IPS-18a (cell line): Measurements from ENCODE around the gene FAM241B.

ENCODE experiments used
- H3K27ac ChIP-seq: one replicate; pipeline ENCODE4 v1.5.1; 2013; ENCODE audit warnings: low read length
- H3K27me3 ChIP-seq: one replicate; pipeline ENCODE4 v1.6.1; 2013; ENCODE audit warnings: mild to moderate bottlenecking, low read length; ENCODE audit not compliant: control insufficient read depth, insufficient read depth
- H3K36me3 ChIP-seq: one replicate; pipeline ENCODE4 v1.6.1; 2013; ENCODE audit warnings: low read depth, low read length; ENCODE audit not compliant: control insufficient read depth
- H3K4me1 ChIP-seq: one replicate; pipeline ENCODE4 v1.6.1; 2013; ENCODE audit warnings: low read depth, low read length; ENCODE audit not compliant: control insufficient read depth
- H3K4me3 ChIP-seq: one replicate; pipeline ENCODE4 v1.5.1; 2013; ENCODE audit warnings: low read length
- H3K9ac ChIP-seq: one replicate; pipeline ENCODE4 v1.6.1; 2013; ENCODE audit warnings: mild to moderate bottlenecking, low read length, moderate library complexity
- H3K9me3 ChIP-seq: one replicate; pipeline ENCODE4 v1.6.1; 2013; ENCODE audit warnings: low read depth, low read length; ENCODE audit not compliant: control insufficient read depth

The FAM241B gene

GRCh38 chr10:69644658-69645295, 14.7 kb downstream of the FAM241B start:
- no peak overlapping the region for H3K27ac ChIP-seq
- no peaks in the 10 kb centered on the region for H3K9me3 ChIP-seq
- H3K4me3 ChIP-seq: no peak overlapping the region
- H3K36me3 ChIP-seq: no peaks in the 10 kb centered on the region
- no peaks in the 10 kb centered on the region for H3K27me3 ChIP-seq
- H3K4me1 ChIP-seq: peaks cover 12% of the 10 kb centered on the region
- H3K9ac ChIP-seq: no peak overlapping the region

- Histone ChIP-seq H3K27me3 (no peaks in the 10 kb centered on the region), H3K9me3 (no peaks in the 10 kb centered on the region), H3K4me3 (peak overlapping the region; percentile 6), H3K36me3 (no peaks in the 10 kb centered on the region), H3K9ac (peak overlapping the region; percentile 18), H3K27ac (no peak overlapping the region), H3K4me1 (peaks cover 12% of the 10 kb centered on the region)
Observed at GRCh38 chr10:69645296-69646184, 15.5 kb downstream of the FAM241B start.

GRCh38 chr10:69646185-69647060, 16.4 kb downstream of the FAM241B start:
- Histone ChIP-seq H3K36me3 (no peaks in the 10 kb centered on the region), H3K4me3 (peak overlapping the region; percentile 6), H3K4me1 (peaks cover 12% of the 10 kb centered on the region), H3K9me3 (no peaks in the 10 kb centered on the region), H3K9ac (peak overlapping the region; percentile 18), H3K27ac (no peak overlapping the region), H3K27me3 (no peaks in the 10 kb centered on the region)

- no peak overlapping the region for H3K9ac ChIP-seq
- H3K4me1 ChIP-seq: peaks cover 12% of the 10 kb centered on the region
- H3K36me3 ChIP-seq: no peaks in the 10 kb centered on the region
- no peaks in the 10 kb centered on the region for H3K27me3 ChIP-seq
- H3K9me3 ChIP-seq: no peaks in the 10 kb centered on the region
- no peak overlapping the region for H3K27ac ChIP-seq
- no peak overlapping the region for H3K4me3 ChIP-seq
Observed at GRCh38 chr10:69647126-69647525, 17.1 kb downstream of the FAM241B start.

- no peak overlapping the region for H3K4me3 ChIP-seq
- no peaks in the 10 kb centered on the region for H3K36me3 ChIP-seq
- H3K9me3 ChIP-seq: no peaks in the 10 kb centered on the region
- H3K9ac ChIP-seq: no peak overlapping the region
- peaks cover 12% of the 10 kb centered on the region for H3K4me1 ChIP-seq
- H3K27me3 ChIP-seq: no peaks in the 10 kb centered on the region
- H3K27ac ChIP-seq: no peak overlapping the region
Observed at GRCh38 chr10:69647819-69648218, 17.8 kb downstream of the FAM241B start.

GRCh38 chr10:69648461-69648860, 18.4 kb downstream of the FAM241B start:
- Histone ChIP-seq H3K9me3 (no peaks in the 10 kb centered on the region), H3K9ac (no peak overlapping the region), H3K27me3 (no peaks in the 10 kb centered on the region)

GRCh38 chr10:69649786-69650550, 19.9 kb downstream of the FAM241B start:
- H3K27me3 ChIP-seq: no peaks in the 10 kb centered on the region
- no peaks in the 10 kb centered on the region for H3K9me3 ChIP-seq
- no peak overlapping the region for H3K4me3 ChIP-seq
- peaks cover 12% of the 10 kb centered on the region for H3K4me1 ChIP-seq
- no peak overlapping the region for H3K9ac ChIP-seq
- no peak overlapping the region for H3K27ac ChIP-seq
- no peaks in the 10 kb centered on the region for H3K36me3 ChIP-seq

More at GRCh38 chr10:69648461-69648860, 18.4 kb downstream of the FAM241B start:
- Histone ChIP-seq H3K36me3 (no peaks in the 10 kb centered on the region), H3K27ac (no peak overlapping the region), H3K4me3 (no peak overlapping the region), H3K4me1 (peaks cover 12% of the 10 kb centered on the region)

- H3K4me1 ChIP-seq: peaks cover 15% of the 10 kb centered on the region
- no peaks in the 10 kb centered on the region for H3K27me3 ChIP-seq
- no peak overlapping the region for H3K4me3 ChIP-seq
- H3K36me3 ChIP-seq: no peaks in the 10 kb centered on the region
- H3K27ac ChIP-seq: no peak overlapping the region
- H3K9ac ChIP-seq: no peak overlapping the region
- no peaks in the 10 kb centered on the region for H3K9me3 ChIP-seq
Observed at GRCh38 chr10:69650589-69651261, 20.7 kb downstream of the FAM241B start.

GRCh38 chr10:69651362-69651761, 21.3 kb downstream of the FAM241B start:
- Histone ChIP-seq H3K9ac (no peak overlapping the region), H3K36me3 (no peaks in the 10 kb centered on the region), H3K9me3 (no peaks in the 10 kb centered on the region)

GRCh38 chr10:69652111-69652856, 22.2 kb downstream of the FAM241B start:
- Histone ChIP-seq H3K9ac (no peak overlapping the region), H3K4me1 (peaks cover 16% of the 10 kb centered on the region), H3K27me3 (no peaks in the 10 kb centered on the region), H3K4me3 (no peak overlapping the region), H3K9me3 (no peaks in the 10 kb centered on the region), H3K27ac (no peak overlapping the region), H3K36me3 (no peaks in the 10 kb centered on the region)

More at GRCh38 chr10:69651362-69651761, 21.3 kb downstream of the FAM241B start:
- Histone ChIP-seq H3K4me1 (peaks cover 16% of the 10 kb centered on the region), H3K27ac (no peak overlapping the region), H3K4me3 (no peak overlapping the region), H3K27me3 (no peaks in the 10 kb centered on the region)
